OCI-LY3 (cell line): ENCODE data around the gene HSF5.

Source experiments
- H2AFZ ChIP-seq: fragments of 200-600, 300-600 bp; shearing (Covaris generic); 2 replicates; pipeline ENCODE4 v1.6.0; 2014; ENCODE audit warnings: antibody characterized with exemption, low read depth, low read length
- H3K27ac ChIP-seq: fragments of 200-600, 300-600 bp; sonication (generic); 2 replicates; pipeline ENCODE4 v1.5.1; 2014; ENCODE audit warnings: mild to moderate bottlenecking, low read length, moderate library complexity, mixed read lengths
- H3K27me3 ChIP-seq: fragments of 200-600, 300-600 bp; sonication (generic); 2 replicates; pipeline ENCODE4 v1.6.1; 2014; ENCODE audit warnings: low read depth, low read length, mixed read lengths
- H3K36me3 ChIP-seq: fragments of 200-600, 300-600 bp; sonication (generic); replicated peaks from 2 replicates; pipeline ENCODE3; 2014; ENCODE audit warnings: low read depth, low read length, mixed read lengths
- H3K4me1 ChIP-seq: fragments of 300-600, 200-600 bp; sonication (generic); 2 replicates; pipeline ENCODE4 v1.6.1; 2014; ENCODE audit warnings: low read length, mixed read lengths
- H3K4me2 ChIP-seq: fragments of 200-600, 300-600 bp; sonication (generic); 2 replicates; pipeline ENCODE4 v1.6.1; 2014; ENCODE audit warnings: low read length, mixed read lengths
- H3K4me3 ChIP-seq: fragments of 300-600, 200-600 bp; sonication (generic); 2 replicates; pipeline ENCODE4 v1.5.1; 2014; ENCODE audit warnings: antibody characterized with exemption, mild to moderate bottlenecking, low read length, moderate library complexity
- H3K79me2 ChIP-seq: fragments of 300-600, 200-600 bp; shearing (Covaris generic); 2 replicates; pipeline ENCODE4 v1.6.1; 2014; ENCODE audit warnings: mild to moderate bottlenecking, low read length, mixed read lengths
- H3K9ac ChIP-seq: fragments of 300-600, 200-600 bp; shearing (Covaris generic); 2 replicates; pipeline ENCODE4 v1.6.0; 2014; ENCODE audit warnings: mild to moderate bottlenecking, low read length, moderate library complexity
- H3K9me3 ChIP-seq: fragments of 200-600, 300-600 bp; shearing (Covaris generic); 2 replicates; pipeline ENCODE4 v1.6.1; 2014; ENCODE audit warnings: low read length, mixed read lengths; ENCODE audit not compliant: insufficient read depth
- H4K20me1 ChIP-seq: fragments of 200-600, 300-600 bp; sonication (generic); 2 replicates; pipeline ENCODE4 v1.6.1; 2016; ENCODE audit warnings: low read length, mixed read lengths; ENCODE audit not compliant: insufficient read depth
- EZH2phosphoT487 ChIP-seq: fragments of 200-600 bp; shearing (Covaris generic); IDR thresholded peaks from 2 replicates; pipeline ENCODE4 v1.6.1; 2018; ENCODE audit warnings: antibody characterized with exemption, mixed run types, low read depth
- TF ChIP-seq, protein P1 (sequence below): fragments of 200-600, 300-600 bp; sonication (generic); IDR thresholded peaks from 2 replicates; pipeline ENCODE4 v1.5.1; 2014; ENCODE audit warnings: antibody characterized with exemption, low read length, low read depth

Gene HSF5

DNA sequence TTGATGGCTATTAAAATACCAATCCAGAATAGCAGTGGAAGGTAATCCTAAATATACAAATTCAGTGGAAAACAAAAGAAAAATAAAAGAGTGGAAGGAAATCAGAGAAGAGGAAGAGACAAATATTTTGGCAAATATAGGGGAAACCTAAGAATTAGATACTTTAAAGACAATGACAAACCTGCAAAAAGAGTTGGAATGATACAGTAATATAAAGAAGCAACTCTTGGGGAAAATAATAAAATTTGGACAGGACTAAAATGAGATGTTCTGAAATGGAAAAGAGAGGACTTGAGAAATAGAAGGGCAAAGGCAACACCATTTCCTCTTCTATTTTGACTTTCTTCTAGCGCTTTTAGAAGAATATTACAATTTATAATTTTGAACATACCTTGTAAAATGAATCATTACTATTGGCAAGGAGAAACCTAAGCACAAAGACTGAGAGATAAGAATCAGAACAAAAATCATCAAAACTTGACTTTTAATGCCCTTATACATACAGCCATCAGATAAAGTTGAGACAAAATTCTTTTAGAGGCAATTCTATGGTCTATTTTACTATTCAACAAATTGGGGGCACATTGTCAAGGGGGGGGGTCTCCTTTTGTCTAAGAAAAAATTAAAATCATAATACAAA, 76.0 kb downstream of the HSF5 start:
- TF ChIP-seq, protein P1, sequence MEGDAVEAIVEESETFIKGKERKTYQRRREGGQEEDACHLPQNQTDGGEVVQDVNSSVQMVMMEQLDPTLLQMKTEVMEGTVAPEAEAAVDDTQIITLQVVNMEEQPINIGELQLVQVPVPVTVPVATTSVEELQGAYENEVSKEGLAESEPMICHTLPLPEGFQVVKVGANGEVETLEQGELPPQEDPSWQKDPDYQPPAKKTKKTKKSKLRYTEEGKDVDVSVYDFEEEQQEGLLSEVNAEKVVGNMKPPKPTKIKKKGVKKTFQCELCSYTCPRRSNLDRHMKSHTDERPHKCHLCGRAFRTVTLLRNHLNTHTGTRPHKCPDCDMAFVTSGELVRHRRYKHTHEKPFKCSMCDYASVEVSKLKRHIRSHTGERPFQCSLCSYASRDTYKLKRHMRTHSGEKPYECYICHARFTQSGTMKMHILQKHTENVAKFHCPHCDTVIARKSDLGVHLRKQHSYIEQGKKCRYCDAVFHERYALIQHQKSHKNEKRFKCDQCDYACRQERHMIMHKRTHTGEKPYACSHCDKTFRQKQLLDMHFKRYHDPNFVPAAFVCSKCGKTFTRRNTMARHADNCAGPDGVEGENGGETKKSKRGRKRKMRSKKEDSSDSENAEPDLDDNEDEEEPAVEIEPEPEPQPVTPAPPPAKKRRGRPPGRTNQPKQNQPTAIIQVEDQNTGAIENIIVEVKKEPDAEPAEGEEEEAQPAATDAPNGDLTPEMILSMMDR, result no peak
- no peak for TF ChIP-seq EZH2phosphoT487
- no peaks in the 10 kb centered on the region for H3K79me2 ChIP-seq
- no peaks in the 10 kb centered on the region for H4K20me1 ChIP-seq
- H3K27me3 ChIP-seq, result peaks cover 38% of the 10 kb centered on the region
- H3K9me3 ChIP-seq, result no peaks in the 10 kb centered on the region
- H2AFZ ChIP-seq, result no peak overlapping the region
- H3K4me3 ChIP-seq, result no peak overlapping the region
- H3K27ac ChIP-seq, result no peak overlapping the region
- H3K9ac ChIP-seq, result no peak overlapping the region
- H3K4me1 ChIP-seq, result peaks cover 12% of the 10 kb centered on the region
- H3K36me3 ChIP-seq, result no peaks in the 10 kb centered on the region
- H3K4me2 ChIP-seq, result no peak overlapping the region

DNA sequence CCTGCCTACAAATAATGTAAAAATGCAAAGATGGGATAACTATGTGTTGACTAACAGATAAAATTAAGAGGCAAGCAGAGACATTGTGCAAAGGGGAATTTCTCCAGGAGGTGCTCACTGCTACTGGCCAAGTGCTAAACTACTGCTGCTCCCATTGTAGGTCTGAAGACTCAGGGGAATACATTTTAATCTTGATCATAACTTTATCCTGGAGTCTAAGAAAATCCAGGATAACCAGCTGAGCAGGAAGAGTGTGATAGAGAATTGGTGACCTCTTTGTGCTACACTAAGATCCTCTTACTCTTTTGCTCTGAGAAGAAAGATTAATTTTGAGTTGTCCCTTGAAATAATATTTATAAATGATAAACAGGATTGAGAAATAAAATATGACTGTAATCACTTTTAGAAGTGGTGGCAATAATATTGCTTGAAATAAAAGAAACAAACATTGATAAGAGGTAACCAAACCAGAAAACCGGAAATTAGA, 76.8 kb downstream of the HSF5 start:
- no peak overlapping the region for H3K4me3 ChIP-seq
- peaks cover 35% of the 10 kb centered on the region for H3K27me3 ChIP-seq
- no peak overlapping the region for H2AFZ ChIP-seq
- H3K4me1 ChIP-seq, result peaks cover 8% of the 10 kb centered on the region
- H3K79me2 ChIP-seq, result no peaks in the 10 kb centered on the region
- no peak overlapping the region for H3K4me2 ChIP-seq
- H4K20me1 ChIP-seq, result no peaks in the 10 kb centered on the region
- TF ChIP-seq, protein P1, result no peak
- no peak for TF ChIP-seq EZH2phosphoT487
- no peaks in the 10 kb centered on the region for H3K36me3 ChIP-seq
- no peak overlapping the region for H3K27ac ChIP-seq
- no peak overlapping the region for H3K9ac ChIP-seq
- H3K9me3 ChIP-seq, result no peaks in the 10 kb centered on the region

DNA sequence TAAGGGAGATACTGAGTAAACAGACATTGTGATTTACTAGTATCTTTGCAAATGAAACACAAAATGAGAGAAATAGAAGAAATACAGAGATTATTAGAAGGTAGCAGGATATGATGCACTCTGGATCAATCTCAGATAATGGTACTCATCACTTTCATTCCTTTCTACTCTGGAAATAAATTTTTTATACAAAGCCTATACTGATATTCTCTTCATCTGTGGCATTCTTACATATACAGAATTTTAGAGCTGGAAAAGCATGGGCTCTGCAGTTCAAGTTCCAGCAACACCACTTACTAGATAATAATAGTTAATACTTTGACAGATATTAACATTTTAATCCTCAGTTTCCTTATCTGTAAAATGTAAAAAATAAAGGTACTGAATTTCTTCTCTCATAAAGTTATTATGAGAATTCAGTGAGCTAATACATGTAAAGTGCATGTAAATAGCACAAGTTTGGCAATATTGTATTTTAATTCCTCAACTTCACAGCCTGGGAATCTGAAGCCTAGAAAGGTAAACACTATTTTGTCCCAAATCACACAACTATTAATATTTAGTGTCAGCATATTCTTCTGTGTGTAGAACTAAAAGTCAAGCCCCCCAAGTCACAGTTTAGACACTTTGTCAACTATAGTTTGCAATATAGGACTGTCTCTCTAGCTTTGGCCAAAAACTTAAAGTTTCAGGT, 77.3 kb downstream of the HSF5 start:
- Histone ChIP-seq H3K36me3 (no peaks in the 10 kb centered on the region), H3K9me3 (no peaks in the 10 kb centered on the region), H3K4me2 (no peak overlapping the region), H4K20me1 (no peaks in the 10 kb centered on the region), H3K4me3 (no peak overlapping the region), H3K4me1 (peaks cover 8% of the 10 kb centered on the region), H3K9ac (no peak overlapping the region), H3K27me3 (peaks cover 41% of the 10 kb centered on the region), H2AFZ (no peak overlapping the region), H3K79me2 (no peaks in the 10 kb centered on the region), H3K27ac (no peak overlapping the region)
- TF ChIP-seq, protein P1, result no peak
- no peak for TF ChIP-seq EZH2phosphoT487

DNA sequence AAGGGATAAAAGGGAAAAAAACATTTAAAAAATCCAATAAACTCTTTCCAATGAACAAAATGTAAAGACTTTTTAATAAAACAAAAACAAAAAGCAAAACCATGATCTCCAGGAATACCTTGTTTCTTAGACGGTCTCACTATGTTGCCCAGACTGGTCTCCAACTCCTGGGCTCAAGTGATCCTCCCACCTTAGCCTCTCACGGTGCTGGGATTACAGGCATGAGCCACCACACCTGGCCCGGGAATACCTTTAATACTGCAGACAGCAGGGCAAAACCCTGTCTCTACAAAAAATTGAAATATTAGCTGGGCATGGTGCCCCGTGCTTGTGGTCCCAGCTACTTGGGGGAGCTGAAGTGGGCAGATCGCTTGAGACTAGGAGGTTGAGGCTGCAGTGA, 78.8 kb downstream of the HSF5 start:
- Histone ChIP-seq H3K9ac (no peak overlapping the region), H3K36me3 (no peaks in the 10 kb centered on the region), H3K27ac (no peak overlapping the region), H3K79me2 (no peaks in the 10 kb centered on the region), H2AFZ (no peak overlapping the region), H4K20me1 (no peaks in the 10 kb centered on the region), H3K9me3 (no peaks in the 10 kb centered on the region), H3K4me1 (peaks cover 8% of the 10 kb centered on the region), H3K27me3 (peaks cover 41% of the 10 kb centered on the region), H3K4me3 (no peak overlapping the region), H3K4me2 (no peak overlapping the region)
- TF ChIP-seq, protein P1, result no peak
- no peak for TF ChIP-seq EZH2phosphoT487
